Natural killer cell (primary cell): ENCODE data around the gene FLNA. TPM values are rescaled to one million over a fixed set of nuclear protein-coding genes. Genes with fewer than 3 reads are reported as not detected.
"Not testable (repeated sequence)": the region's sequence is repeated elsewhere in the genome, so short reads cannot be mapped to it uniquely, and the experiment has no call there.

Experiments
- ATAC-seq, 3 donors: fragments of 150-1000 bp in 2 of 3; fragments of 200-7000 bp in 1 of 3; cut with Tn5 transposase; 1 replicate in 1 of 3; 2 replicates in 2 of 3; pipeline ENCODE4 v1.10.0; 2021; ENCODE audit warnings: mild to moderate bottlenecking in 2 of 3, moderate library complexity in 2 of 3
- DNase-seq, 2 donors: peaks; one replicate each; pipeline versions ENCODE4 v3.0.0 to v3.0.0-alpha.2; 2013 to 2021; ENCODE audit warnings: mixed read lengths in 1 of 2
- H3K27ac ChIP-seq: one replicate; pipeline ENCODE4 v1.5.1; 2013; ENCODE audit warnings: mild to moderate bottlenecking, low read length
- H3K27me3 ChIP-seq: one replicate; pipeline ENCODE4 v1.6.1; 2013; ENCODE audit warnings: low read length; ENCODE audit not compliant: control insufficient read depth, insufficient read depth
- H3K36me3 ChIP-seq: one replicate; pipeline ENCODE4 v1.6.1; 2013; ENCODE audit warnings: low read length; ENCODE audit not compliant: control insufficient read depth, insufficient read depth
- H3K4me1 ChIP-seq: one replicate; pipeline ENCODE4 v1.6.1; 2013; ENCODE audit warnings: low read length; ENCODE audit not compliant: control insufficient read depth, insufficient read depth
- H3K4me3 ChIP-seq: one replicate; pipeline ENCODE4 v1.5.1; 2013; ENCODE audit warnings: low read length
- H3K9me3 ChIP-seq: one replicate; pipeline ENCODE4 v1.6.1; 2013; ENCODE audit warnings: low read length; ENCODE audit not compliant: control insufficient read depth, insufficient read depth
- H3K27ac Mint-ChIP-seq, 2 donors: one replicate each; pipeline ENCODE4 v1.8.0; 2022; ENCODE audit warnings: mild to moderate bottlenecking in 2 of 2, mixed read lengths in 2 of 2, moderate library complexity in 1 of 2
- H3K27me3 Mint-ChIP-seq, 2 donors: one replicate each; pipeline ENCODE4 v1.8.0; 2022; ENCODE audit warnings: low read depth in 2 of 2, mixed read lengths in 2 of 2
- H3K36me3 Mint-ChIP-seq: one replicate; pipeline ENCODE4 v1.8.0; 2022; ENCODE audit warnings: mixed read lengths
- H3K4me1 Mint-ChIP-seq, 2 donors: one replicate each; pipeline ENCODE4 v1.8.0; 2022; ENCODE audit warnings: mixed read lengths in 2 of 2
- H3K4me3 Mint-ChIP-seq: one replicate; pipeline ENCODE4 v1.8.0; 2022; ENCODE audit warnings: mild to moderate bottlenecking, moderate library complexity, mixed read lengths
- H3K9me3 Mint-ChIP-seq, 2 donors: one replicate each; pipeline ENCODE4 v1.8.0; 2022; ENCODE audit warnings: mixed read lengths in 2 of 2
- WGBS: methylation state at CpG from one replicate; pipeline ENCODE4 v1.1.7; 2013; ENCODE audit warnings: missing lambda C conversion rate; ENCODE audit not compliant: insufficient coverage; 5-methylcytosine and 5-hydroxymethylcytosine counted together
- intact Hi-C: fragments of 100-400 bp; cut with micrococcal nuclease; formaldehyde crosslinking; loops from one replicate; pipeline ENCODE4 v1.14.2; 2022
- total RNA-seq, 4 donors: library from RNA; stranded (reverse); fragments of 120-200 nt in 1 of 4; gene quantifications; one replicate each; pipeline versions ENCODE4 v1.2.3 to v1.2.4, GENCODE V29; 2013 to 2022
- TF ChIP-seq, protein P1 (sequence below): fragments of 200-600 bp; IDR thresholded peaks from one replicate; pipeline ENCODE4 v1.8.0; 2022; ENCODE audit warnings: antibody characterized with exemption

FLNA gene
- total RNA-seq, 3 donors from 2014 or later (not counting 1 experiment from before 2014, with no cell fraction given), result 2,872 to 3,483 (median 2,927) TPM

DNA sequence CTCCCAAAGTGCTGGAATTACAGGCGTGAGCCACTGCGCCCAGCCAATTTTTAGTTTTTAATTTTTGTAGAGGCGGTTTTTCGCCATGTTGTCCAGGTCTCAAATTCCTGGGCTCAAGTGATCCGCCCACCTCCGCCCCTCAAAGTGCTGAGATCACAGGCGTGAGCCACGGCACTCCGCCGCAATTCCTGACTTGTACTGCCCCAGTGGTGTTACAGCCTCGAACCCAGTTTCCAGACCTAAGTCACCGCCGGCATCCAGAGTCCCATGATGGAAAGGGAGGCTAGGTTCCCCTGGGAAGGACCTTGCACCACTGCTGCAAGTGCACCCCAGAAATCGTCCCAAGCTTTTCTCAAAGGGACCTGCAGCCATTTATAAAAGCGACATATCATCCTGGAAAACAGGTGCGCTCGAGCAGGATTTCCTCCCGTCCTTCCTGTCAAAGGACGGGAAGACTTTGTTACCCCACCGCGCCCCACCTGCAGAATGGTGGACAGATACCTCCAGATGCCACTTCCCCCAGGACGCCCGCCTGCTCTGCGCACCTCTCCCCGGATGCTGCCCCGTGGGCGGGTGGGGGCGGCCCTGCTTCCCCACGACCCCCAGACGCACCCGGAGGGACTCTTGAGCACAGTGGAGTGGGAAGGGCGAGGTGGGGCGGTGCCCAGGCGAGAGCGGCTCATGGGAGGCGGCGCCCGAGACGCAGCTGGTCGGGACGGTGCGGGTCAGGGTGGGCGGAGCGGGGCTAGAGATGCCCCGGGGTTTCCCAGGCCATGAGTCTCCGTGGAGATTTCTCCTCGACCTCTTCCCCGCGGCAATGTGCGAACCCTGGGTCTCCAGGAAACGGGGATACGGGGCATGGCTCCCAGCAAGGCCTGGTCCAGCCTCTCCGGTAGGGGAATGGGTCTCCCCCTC lies 22.8 kb upstream of the FLNA start:
- DNase-seq (peak; percentile 56 to 67), ATAC-seq (peak; percentile 49 to 71 (median 54))
- Mint-ChIP-seq H3K36me3 (no peaks in the 10 kb centered on the region), H3K27ac (peak overlapping the region; percentile 98), H3K27me3 (peaks cover 0 to 8% of the 10 kb centered on the region in 2 donors), H3K4me3 (peak overlapping the region; percentile 96), H3K9me3 (no peaks in the 10 kb centered on the region), H3K4me1 (peaks cover 14 to 19% of the 10 kb centered on the region in 2 donors)
- intact Hi-C loops, result loop anchor here (5.0 to 10.0 kb wide), 3 partner anchors 45 to 135 kb away; partner anchors contain the start of gene FAM50A
- H3K27ac ChIP-seq, result peak overlapping the region; percentile 99
- H3K9me3 ChIP-seq, result no peaks in the 10 kb centered on the region
- peaks cover 25% of the 10 kb centered on the region for H3K36me3 ChIP-seq
- WGBS, result 14% methylated on average over 53 of the region's 53 CpGs
- H3K4me1 ChIP-seq, result peaks cover 25% of the 10 kb centered on the region
- H3K27me3 ChIP-seq, result no peaks in the 10 kb centered on the region
- TF ChIP-seq, protein P1, sequence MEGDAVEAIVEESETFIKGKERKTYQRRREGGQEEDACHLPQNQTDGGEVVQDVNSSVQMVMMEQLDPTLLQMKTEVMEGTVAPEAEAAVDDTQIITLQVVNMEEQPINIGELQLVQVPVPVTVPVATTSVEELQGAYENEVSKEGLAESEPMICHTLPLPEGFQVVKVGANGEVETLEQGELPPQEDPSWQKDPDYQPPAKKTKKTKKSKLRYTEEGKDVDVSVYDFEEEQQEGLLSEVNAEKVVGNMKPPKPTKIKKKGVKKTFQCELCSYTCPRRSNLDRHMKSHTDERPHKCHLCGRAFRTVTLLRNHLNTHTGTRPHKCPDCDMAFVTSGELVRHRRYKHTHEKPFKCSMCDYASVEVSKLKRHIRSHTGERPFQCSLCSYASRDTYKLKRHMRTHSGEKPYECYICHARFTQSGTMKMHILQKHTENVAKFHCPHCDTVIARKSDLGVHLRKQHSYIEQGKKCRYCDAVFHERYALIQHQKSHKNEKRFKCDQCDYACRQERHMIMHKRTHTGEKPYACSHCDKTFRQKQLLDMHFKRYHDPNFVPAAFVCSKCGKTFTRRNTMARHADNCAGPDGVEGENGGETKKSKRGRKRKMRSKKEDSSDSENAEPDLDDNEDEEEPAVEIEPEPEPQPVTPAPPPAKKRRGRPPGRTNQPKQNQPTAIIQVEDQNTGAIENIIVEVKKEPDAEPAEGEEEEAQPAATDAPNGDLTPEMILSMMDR, result no peak
- H3K4me3 ChIP-seq, result peak overlapping the region; percentile 95

DNA sequence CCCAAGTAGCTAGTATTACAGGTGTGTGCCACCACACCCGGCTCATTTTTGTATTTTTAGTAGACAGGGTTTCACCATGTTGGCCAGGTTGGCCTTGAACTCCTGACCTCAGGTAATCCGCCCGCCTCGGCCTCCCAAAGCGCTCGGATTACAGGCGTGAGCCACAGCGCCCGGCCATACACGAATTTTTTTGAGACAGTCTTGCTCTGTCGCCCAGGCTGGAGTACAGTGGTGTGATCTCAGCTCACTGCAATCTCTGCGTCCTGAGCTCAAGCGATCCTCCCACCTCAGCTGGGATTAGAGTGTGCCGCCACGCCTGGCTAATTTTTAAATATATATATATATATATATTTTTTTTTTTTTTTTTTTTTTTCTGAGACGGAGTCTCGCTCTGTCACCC lies 21.9 kb upstream of the FLNA start:
- not testable (repeated sequence) for ATAC-seq, H3K36me3 Mint-ChIP-seq, H3K27ac ChIP-seq, H3K27ac Mint-ChIP-seq, H3K27me3 ChIP-seq, H3K4me3 Mint-ChIP-seq, H3K9me3 ChIP-seq, H3K27me3 Mint-ChIP-seq, H3K4me3 ChIP-seq, H3K9me3 Mint-ChIP-seq
- peaks cover 14 to 19% of the 10 kb centered on the region in 2 donors for H3K4me1 Mint-ChIP-seq
- 95% methylated on average over 12 of the region's 17 CpGs for WGBS
- H3K4me1 ChIP-seq, result peaks cover 25% of the 10 kb centered on the region
- intact Hi-C loops, result loop anchor here (5.0 to 10.0 kb wide), 3 partner anchors 46 to 136 kb away; partner anchors contain the start of gene FAM50A
- H3K36me3 ChIP-seq, result peaks cover 21% of the 10 kb centered on the region
- peak in 1 of 2 donors; percentile 2 for DNase-seq

DNA sequence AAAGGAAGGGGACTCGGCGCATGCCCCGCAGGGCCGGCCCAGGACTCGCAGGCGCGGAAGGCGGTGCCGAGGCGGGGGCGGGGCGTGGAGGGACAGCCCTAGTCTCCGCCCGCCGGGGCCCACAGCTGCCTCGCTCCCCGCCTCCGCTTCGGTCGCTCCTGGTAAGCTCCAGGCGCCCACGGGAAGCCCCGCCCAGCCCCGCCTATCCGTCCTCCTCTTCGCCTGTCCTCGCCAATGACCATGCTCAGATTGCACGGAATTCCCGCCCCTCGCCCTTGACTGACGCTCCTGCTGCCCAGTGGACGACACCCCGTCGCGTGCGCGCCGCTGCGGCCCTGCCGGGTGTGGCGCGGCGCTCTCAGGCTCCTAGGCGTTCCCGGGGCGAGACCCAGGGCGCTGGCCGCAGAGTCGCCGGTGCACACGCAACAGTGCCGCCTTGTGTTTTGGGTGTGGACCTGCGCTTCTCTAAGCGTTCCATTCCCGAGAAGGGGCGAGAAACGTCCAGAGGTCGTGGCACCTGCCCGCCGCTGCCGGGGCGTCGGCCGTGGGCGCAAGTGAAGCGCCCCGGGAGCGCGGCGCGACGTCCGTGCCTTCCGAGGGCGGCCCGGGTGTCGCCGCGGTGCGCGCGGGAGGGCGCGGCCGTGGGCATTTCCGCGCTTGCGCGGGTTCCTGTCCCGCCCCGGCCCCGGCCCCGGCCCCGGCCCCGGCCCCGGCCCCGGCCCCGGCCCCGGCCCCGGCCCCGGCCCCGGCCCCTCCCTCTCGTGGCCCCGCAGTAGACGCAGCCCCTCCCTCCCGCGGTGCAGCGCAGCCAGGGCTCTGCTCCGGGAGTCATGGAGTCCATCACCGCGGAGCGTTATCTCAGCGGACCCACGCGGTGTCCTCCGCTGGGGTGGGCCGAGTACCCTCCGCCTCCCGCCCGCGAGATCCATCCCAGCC lies 15.6 kb upstream of the FLNA start:
- H3K4me1 Mint-ChIP-seq, H3K9me3 ChIP-seq, H3K36me3 Mint-ChIP-seq, H3K27me3 Mint-ChIP-seq, H3K4me1 ChIP-seq, H3K4me3 ChIP-seq, H3K4me3 Mint-ChIP-seq, H3K9me3 Mint-ChIP-seq, H3K27me3 ChIP-seq, H3K36me3 ChIP-seq, H3K27ac Mint-ChIP-seq: not testable (repeated sequence)
- peak; percentile 63 to 84 (median 64) for ATAC-seq
- intact Hi-C loops, result loop anchor here (10.0 kb wide), 1 partner anchor 45 kb away; no protein-coding TSS in a partner anchor
- 0% methylated on average over 8 of the region's 121 CpGs for WGBS
- peak overlapping the region; percentile 61 for H3K27ac ChIP-seq
- DNase-seq, result peak in 1 of 2 donors; percentile 40

DNA sequence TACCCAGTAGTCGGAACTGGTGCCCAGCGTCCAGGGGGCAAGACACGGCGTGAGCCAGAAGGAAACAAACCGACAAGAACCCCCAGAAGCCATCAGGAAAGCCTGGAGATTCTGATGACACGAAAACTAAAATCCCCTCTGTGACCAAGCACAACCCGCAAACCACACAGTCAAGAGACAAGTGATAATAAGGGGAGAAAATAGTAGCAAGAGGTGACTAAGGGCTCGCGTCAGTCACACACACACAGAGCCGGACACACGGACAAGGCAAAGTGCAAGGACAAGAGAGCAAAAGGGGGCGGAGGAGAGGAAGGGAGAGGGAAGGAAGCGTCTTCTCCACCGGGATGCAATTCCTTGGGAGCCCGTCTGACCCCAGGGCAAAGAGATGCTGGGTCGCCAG lies 14.2 kb upstream of the FLNA start:
- DNase-seq, H3K27me3 ChIP-seq, H3K4me1 ChIP-seq, H3K4me1 Mint-ChIP-seq, H3K36me3 ChIP-seq, H3K4me3 Mint-ChIP-seq, H3K4me3 ChIP-seq, intact Hi-C loops, H3K36me3 Mint-ChIP-seq, H3K27ac Mint-ChIP-seq, H3K9me3 ChIP-seq, H3K27me3 Mint-ChIP-seq, H3K9me3 Mint-ChIP-seq, H3K27ac ChIP-seq: not testable (repeated sequence)
- ATAC-seq, result peak; percentile 16 to 28 (median 27)
- no CpG with 5 or more reads among the region's 16 CpGs for WGBS

DNA sequence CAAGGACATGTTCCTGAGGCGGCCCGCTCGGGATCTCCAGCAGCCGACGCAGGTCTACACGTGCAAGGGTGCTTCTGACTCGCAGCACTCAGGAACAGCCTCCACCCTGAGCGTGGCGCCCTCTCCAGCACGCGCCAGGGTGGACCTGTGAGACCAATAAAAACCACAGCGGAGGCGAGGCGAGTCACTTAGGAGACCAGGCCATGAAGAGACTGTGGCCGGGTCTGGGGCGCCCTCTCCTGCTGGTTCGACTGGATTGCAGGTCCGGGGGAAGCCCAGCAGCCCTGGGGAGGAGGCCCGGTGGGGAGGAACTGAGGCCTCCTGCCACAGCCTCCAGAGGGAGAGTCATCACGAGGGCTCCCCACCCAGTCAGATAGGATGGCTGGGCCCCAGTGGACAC lies 13.7 kb upstream of the FLNA start:
- peak; percentile 41 to 67 (median 53) for ATAC-seq
- H3K27me3 ChIP-seq, H3K36me3 Mint-ChIP-seq, H3K27ac Mint-ChIP-seq, H3K4me3 Mint-ChIP-seq, H3K4me1 ChIP-seq, H3K4me1 Mint-ChIP-seq, DNase-seq, H3K4me3 ChIP-seq, H3K9me3 Mint-ChIP-seq, H3K9me3 ChIP-seq, H3K36me3 ChIP-seq, H3K27me3 Mint-ChIP-seq, H3K27ac ChIP-seq, intact Hi-C loops: not testable (repeated sequence)
- no CpG with 5 or more reads among the region's 20 CpGs for WGBS
